ENCODE results near the gene ACKR3.

ACKR3 gene

DNA sequence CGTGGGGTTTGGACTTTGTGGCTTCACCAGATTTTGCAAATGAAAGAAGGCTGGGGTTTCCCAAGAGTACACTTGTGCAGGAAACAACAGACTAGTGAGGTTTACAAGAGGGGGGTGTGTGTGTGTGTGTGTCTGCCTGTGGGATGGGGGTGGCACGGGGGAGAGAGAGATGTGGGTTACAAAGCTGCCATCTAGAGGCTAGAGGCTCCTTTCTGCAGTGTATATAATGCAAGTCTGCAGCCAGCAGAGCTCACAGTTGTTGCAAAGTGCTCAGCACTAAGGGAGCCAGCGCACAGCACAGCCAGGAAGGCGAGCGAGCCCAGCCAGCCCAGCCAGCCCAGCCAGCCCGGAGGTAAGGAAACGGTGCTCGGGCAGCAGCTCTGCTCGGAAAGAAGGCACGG, at the start of gene ACKR3:
ACKR3 (plus strand) TSS at position 253 of the 401 bp plus-strand sequence. CDS start 10,641 bp downstream, outside the sequence.
- FAIRE-seq, result no peak

DNA sequence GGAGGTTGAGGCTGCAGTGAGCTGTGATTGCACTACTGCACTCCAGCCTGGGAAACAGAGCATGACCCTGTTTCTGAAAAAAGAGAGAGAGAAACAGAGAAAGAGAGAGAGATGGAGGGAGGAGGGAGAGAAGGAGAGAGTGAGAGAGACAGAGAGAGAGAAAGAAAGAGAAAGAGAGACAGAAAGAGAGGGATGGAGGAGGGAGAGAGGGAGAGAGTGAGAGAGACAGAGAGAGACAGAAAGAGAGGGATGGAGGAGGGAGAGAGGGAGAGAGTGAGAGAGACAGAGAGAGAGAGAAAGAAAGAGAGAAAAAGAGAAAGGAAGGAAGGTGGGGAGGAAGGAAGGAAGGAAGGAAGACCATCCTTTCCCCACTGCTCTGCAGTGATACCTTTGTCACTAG, 48.1 kb upstream of the ACKR3 start:
- no peak for FAIRE-seq

DNA sequence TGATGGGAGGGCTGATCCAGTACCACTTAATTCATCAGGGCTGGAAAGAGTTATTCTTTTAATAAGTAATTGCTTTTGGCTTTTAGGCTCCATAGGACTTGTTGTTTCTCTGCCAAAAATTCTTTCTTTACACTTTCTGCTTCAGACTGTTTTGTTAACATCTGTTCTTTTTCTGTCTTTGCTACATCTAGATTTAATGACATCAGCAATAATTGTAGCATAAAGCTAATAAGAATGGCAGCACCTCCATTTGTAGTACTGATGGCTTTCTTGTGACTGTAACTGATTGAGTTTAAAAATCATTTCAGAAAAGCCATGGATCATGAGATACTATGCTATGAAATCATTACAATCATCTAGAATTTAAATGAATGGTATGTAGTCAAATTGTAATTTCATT, 46.4 kb upstream of the ACKR3 start:
- FAIRE-seq, result no peak

DNA sequence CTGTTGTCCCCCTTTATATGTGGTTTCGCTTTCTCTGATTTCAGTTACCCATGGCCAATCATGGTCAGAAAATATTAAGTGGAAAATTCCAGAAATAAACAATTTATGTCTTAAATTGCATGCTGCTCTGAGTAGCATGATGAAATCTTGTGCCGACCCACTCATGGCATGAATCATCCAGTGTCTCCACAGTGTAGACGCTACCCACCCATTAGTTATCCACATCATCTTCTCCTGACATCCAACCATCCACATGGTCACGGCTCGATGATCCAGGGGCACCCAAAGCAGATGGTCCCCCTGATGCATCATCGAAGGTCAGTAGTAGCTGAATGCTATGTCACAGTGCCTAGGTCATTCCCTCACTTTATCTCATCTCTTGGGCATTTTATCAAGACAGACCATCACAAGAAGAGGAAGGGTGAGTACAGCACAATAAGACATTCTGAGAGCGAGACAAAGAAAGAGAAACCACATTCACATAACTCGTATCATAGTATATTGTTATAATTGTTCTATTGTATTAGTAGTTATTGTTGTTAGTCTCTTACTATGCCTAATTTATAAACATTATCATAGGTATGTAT, 44.1 kb upstream of the ACKR3 start:
- no peak for FAIRE-seq

DNA sequence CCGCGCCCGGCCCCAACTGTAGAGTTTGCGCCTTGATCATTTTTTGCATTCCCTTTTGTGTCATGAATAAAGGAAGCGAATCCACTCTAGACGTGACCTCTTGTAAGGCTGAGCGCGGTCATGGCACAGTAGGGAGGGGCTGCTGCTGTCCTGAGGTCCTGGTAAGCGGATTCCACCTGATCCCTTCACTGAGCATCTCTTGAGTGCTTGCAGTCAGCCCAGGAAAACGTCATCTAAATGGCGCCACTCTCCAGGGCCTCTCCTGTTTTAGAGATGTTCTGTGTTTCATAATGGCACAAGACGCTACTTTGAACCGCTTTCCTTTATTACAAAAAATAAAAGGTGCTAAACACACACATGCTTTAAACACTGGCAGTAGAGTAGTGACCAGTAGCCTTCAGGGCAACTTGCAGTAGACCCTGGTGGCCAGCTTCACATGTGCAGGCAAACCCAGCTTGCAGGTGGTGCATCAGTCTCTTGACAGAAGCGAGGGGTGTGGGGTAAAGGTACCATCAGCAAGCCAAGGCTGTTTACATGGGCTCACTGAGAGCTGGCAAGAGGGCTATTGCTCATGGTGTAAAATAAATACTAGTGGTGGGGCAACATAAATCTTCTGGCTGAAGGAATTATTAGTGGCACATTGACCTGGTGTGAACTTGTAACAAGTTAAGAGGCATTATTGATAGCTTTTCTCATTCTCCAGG, 43.0 kb upstream of the ACKR3 start:
- FAIRE-seq, result no peak

DNA sequence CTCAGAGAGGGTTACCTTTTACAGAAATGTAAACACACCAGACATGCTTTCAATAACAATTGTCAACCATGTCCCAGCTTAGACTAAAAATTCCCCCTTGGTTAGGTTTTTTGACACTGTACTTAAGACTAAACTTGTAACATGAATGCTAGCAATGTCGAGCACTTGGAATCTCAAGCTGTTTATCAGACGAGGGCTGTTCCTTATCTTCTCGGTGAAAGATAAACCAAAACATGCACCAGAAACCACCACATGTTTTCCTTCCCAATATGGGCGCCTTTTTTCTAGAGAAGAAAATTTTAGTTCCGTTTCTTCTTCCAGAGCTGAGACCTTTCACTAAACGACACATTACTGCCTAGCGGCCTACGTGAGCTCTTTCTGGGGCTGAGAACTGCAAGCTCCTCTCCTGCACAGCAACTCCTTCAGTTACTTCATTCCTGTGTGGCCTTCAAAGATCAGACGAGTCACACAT, 42.4 kb upstream of the ACKR3 start:
- no peak for FAIRE-seq

DNA sequence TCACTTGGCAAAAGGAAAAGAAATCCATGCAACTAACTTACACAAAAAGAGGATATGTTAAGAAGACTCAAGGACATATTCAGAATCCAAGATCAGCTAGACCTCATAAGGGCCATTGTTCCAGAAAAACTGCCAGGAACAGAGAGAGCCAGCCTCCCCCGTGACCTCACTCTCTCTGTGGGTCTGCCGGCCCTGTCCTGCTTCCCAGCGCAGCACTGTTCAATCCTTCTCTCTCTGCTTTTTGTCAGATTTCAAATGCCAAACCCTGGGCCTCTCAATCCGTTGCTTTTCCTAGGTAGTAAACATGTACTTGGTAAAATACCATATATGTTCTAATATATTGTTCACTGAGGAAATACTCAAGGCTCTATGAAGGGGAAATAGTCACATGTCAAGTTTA, 40.0 kb upstream of the ACKR3 start:
- FAIRE-seq, result no peak

DNA sequence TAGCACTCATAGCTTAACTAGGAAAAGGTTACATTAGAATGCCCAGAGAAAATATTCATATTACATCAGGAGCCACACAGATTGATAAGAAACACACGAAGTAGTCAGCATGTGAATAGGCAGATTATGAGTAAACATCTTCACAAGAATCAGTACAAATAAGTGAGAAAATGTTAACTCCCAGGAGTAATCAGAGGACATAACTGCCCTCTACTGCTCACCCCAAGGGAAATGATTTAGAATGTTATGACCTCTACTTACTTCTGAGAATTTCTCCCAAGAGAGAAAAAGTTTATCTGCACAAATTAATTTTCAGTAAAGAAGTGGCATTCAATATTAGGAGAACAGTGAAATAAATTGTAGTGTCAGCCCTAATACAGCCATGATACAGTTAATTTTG, 39.1 kb upstream of the ACKR3 start:
- FAIRE-seq, result no peak

DNA sequence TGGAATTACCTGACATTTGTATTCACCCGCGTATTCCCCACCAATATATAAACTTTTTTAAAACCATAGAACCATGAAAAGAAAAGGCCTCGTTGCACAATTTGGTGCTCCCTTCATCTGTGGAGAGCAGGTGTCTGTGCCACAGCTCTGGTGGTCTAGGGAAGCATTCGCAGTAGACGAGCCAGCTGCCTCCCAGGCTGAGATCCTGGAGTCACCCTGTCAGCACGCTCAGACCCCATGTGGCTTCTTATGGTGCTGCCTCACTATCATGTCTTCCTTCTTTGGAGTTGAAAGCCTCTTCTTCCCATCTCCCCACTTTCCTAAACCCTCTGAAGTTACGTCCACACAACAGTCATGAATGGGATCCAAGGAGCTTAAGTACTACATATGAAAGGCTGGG, 38.4 kb upstream of the ACKR3 start:
- no peak for FAIRE-seq

DNA sequence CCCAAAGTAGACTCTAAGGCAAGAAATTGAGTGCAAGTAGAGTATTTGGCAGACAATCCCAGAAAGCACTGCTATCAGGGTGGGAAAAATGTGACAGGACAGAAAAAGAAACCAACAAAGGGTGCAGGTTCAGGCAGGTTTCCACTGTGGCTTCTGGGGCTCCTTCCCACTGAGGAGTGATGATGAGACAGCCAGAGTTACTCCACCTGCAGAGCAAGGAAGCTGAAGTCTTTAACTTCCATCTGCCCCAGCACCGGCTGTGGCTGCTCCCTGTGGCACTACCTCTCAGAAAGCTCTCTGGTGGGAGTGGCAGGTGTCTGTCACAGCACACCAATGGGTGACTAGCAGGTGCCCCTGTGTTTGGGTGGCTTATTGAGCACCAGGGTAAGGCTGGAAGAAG, 37.6 kb upstream of the ACKR3 start:
- no peak for FAIRE-seq

DNA sequence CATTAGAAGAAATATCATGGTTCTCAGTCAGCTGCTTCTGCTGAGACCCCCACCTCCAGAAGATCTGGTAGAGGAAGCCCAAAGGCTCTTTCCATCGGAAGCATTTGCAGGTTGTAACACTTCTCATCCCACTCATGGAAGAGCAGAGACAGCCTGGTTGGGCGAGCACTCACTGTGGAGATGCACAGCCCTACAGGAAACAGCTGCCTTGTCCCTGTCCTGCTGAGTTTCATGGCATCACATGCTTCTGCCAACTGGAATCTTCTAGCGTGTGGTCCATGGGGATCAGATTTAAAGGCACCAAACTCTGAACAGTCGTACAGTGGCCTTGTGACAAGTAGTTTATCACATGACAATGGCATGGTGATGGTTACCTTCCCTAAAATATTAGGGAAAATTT, 36.3 kb upstream of the ACKR3 start:
- FAIRE-seq, result no peak

DNA sequence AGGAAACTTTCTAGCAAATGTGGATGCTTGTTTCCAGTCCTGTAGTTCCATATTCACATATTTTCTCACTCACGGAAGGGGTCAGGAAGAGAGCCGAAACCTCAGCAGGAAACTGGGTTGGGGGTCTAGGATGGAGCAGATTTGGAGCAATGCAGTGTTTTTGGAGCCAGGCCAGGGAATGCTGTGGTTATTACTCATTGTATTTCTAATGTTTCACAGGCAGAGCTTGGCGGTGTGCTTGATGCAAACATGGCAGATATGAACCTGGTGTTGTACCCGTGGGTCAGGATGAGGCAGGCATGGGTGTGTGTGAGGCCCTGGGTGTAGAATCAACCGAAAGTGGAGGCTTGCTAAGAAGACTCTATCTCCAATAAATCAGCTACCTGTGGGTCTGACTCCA, 34.6 kb upstream of the ACKR3 start:
- no peak for FAIRE-seq

DNA sequence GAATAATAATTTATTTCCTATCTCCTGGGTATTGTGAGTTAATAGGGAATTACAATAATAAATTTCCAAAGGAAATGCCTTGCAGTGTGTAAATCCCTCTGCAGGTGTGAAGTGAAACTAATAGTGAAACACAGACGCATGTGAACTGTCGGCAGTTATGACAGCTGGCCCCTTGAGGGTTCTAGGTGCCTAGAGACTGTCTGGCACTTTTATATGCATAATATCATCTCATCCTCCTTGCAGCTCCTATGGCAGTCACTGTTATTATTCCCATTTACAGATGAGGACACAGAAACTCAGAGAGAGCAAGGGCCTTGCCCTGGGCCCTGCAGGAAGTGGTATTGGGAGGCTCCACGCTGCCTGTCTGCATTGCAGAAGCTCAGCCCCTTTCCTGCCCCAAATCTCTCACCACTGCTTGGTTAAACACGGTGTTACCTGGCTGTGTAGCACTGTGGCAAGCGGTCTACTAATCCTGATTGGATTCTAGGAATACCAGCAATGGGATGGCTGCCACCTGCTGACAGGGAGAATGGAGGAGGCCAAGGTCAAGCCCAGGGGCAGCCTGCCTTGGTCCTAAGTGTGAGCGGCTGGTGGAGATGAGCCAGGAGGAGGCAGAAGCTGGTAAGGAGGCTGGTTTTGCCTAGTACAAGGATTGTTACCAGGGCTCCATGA, 32.8 kb upstream of the ACKR3 start:
- no peak for FAIRE-seq

DNA sequence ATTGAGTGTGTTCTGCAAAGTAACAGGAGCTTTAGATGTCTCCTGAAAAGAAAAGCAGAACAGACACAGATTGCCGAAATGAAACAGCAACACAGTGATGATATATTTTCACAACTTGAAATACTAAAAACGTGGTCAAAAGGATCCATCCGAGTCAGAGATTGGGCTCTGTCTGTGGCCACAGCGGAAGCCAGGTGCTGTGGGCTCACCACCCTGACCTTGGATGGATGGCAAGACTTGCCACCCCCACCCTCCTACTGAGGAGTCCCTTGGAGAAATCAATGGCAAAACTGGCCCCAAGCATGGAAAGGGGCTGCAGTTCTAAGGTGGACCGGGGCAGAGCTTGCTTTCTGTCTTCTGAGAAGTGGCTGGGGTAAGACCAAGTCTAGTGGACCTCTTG, 31.4 kb upstream of the ACKR3 start:
- no peak for FAIRE-seq

DNA sequence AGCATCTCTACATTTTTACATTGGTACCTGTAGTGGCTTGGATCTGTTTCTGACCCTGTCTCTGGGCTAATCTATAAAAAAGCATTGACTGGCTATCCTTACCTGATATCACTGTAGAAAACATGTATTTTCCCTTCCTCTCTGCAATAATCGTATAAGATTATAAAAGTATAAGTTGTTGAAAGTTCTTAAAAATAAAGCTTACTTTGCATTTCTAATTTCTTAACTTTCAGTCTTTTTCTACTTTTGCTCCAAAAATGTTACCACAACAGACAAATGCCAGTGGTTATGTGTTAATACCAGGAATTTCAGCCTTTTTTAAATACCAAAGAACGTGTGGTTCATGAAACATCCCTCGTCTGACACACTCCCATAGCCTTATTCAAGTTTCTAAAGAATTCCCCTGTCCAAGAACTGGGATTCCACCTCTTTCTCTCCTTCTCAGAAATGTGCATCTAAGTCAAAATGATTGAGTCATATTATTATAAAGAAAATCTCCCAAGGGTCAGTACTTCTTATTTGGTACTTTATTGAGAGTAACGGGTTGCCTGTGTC, 28.5 kb upstream of the ACKR3 start:
- no peak for FAIRE-seq

DNA sequence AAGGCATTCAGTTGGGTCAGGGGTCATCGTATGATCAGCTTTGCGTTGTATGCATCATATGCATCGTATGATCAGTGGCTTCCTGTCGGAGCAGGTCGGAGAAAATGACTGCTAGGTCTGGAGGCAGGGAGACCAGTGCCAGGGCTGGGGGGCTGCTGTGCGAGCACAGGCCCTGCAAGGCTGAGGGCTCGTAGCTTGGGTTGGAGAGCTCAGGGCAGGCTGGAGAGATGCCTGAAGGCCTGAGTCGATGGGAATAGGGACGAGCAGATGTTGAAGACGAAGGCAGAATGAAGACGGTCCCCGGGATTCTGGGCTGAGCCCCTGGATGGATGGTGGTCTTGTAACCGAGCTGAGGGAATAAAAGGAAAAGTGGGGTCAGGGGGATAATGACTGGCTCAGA, 25.3 kb upstream of the ACKR3 start:
- no peak for FAIRE-seq

DNA sequence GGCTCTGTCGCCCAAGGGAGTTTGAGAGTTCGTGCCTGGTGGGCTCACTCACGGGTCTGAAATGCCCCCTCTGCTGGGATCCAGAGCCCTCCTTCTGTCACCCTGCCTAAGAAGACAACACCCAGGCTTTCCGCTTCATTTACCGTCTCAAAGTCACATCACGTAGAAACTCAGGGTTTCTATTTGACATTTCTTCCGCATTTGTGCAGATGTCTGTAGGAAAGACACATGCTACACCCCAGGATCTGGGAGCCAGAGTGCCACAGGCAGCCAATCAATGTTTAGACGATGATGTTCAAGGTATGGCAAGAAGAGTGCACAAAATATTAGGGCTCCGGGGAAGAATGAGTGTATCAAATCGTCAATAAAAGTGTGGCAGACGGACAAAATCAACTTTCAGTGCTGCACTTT, 24.4 kb upstream of the ACKR3 start:
- FAIRE-seq, result no peak

DNA sequence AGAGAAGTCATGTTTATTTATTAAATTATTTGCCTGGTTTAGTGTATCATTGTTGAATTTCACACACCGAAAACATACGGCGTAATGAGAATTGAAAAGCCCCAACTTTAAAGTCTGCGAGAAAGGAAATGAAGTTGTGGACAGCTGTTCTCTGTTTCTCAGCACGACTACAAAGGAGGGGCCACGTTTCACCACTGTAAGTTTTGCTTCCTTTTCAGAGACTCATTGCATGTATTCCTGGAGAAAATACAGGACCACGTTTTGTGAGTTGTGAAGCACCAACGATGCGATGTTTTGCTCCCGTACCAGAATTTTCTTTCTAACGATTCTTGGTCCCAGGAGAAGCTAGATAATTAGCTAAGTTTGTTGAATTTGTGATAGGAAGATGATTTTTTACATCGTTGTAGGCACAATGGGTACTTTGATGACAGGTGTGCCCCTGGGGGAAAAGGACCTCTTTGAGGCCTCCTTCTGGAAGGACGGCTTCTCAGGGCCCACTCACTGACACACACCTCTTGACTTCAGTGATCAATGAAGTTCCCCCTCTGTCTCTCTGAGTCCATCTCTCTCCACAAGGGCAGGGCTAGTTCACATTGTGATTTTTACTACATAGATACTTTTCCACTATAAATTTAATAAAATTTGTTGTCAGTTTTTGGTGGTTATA, 23.7 kb upstream of the ACKR3 start:
- FAIRE-seq, result no peak

DNA sequence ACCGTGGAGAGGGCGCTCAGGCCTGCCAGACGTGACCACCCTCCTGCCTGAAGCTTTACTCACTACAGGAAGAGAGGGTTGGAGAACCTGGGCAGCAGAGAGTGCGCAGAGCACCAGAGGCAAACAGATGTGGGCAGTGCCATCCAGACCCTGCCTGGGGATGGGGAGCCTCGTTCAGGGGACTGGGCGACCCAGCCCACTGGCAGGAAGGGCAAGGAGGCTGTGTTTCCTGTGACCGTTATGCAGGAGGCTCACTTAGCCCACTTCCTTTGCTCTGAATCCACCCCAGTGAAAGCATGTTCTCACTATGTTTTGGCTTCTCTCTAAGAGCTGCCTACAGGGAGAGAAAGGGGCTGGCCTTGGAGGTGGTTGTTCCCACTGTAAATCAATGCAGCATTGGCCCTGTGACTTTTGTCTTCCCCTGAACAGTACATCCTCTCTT, 23.0 kb upstream of the ACKR3 start:
- no peak for FAIRE-seq

DNA sequence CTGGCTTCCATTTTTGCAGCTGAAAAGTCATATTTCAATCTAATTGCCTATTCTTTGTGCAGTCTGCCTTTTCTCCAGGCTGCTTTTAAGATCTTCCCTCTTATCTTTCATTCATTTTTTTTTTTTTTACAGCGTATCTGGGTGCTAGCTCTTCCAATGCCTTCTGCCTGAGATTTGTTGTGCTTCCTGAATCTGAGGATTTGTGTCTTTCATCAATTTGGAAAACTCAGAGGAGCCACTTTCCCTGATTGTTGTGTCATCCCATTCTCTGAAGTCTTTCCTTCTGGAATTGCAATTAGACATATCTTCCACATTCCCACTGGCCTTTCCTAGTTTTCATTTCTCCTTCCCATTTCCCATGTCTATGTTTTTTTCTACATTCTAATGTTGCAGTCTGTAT, 21.9 kb upstream of the ACKR3 start:
- no peak for FAIRE-seq

DNA sequence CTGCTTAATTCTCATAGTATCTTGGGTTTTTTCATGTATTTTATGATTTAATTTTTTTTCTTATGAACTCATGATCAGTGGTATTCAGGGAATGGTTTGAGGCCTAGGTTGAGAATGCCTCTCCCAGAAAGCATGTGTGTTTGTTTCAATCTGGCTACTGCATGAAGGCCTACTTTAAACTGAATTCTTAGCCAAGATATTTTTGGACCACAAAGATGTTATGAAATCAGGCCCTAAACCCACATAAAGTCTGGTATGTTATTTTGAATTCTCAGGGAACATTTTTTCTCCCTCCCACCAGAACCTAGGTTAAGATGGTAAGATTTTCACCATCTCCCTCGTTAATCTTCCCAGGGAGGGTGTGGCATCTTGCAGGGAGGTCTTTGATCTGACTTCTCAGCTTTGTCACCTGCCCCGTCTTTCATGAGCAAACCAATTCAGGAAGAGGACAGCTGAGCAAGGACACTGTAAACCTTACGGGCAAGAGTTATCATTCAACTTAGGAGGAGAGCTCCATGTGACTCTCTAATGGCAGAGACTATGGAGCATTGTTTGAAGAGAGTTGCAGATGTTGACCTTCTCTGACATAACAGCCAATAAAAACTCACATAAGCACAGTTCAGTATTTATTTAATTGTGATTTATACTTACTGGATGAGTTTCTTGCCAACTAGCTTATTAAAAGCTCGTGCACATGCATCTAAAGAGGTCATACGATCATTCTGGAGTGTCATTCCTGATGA, 21.3 kb upstream of the ACKR3 start:
- no peak for FAIRE-seq

DNA sequence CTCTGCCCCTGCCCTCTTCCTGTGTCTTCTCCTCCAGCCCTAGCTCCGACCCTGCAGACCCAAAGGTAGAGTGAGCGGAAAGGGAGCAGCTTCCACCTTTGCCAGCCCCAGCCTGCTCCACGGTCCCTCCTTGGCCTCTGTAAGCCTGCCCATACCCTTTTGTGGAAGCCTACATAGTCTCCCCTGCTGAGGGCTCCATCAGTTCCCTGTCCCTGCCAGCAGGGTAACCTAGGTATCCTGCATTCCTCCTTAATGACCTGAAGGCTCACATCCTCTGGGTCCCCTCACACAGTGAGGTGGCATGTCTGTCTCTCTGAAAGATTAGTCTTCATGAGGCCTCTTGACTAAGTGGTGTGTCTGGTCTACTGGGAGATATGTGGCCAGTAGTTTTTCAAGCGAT, 20.5 kb upstream of the ACKR3 start:
- no peak for FAIRE-seq

DNA sequence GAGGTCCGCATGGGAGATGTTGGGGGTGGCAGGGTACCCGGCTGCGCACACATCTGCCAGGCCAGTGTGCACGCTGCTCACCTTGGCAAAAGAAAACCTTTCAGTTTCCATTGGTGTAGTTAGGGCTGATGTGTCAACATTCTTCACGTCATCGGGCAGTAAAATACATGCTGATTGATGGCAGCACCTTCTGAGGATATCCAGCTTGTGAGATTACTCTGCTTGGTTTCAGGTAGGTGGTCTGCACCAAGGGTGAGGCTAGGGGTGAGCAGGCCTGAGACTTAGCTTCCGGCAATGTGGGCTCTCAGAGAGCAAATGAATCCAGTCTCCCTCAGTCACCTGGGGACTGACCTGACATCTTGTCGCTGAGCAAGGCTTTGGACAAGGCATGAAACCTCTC, 19.3 kb upstream of the ACKR3 start:
- no peak for FAIRE-seq

Measured in colon (tissue), 2 donors.